HG02973 (cell line): Measurements from ENCODE around the gene RSPH1.

Experiments
- ATAC-seq: cut with Tn5 transposase; IDR thresholded peaks from one replicate; pipeline ENCODE4 v1.9.1; 2021; ENCODE audit warnings: moderate library complexity; ENCODE audit not compliant: unreplicated experiment

RSPH1 gene

DNA sequence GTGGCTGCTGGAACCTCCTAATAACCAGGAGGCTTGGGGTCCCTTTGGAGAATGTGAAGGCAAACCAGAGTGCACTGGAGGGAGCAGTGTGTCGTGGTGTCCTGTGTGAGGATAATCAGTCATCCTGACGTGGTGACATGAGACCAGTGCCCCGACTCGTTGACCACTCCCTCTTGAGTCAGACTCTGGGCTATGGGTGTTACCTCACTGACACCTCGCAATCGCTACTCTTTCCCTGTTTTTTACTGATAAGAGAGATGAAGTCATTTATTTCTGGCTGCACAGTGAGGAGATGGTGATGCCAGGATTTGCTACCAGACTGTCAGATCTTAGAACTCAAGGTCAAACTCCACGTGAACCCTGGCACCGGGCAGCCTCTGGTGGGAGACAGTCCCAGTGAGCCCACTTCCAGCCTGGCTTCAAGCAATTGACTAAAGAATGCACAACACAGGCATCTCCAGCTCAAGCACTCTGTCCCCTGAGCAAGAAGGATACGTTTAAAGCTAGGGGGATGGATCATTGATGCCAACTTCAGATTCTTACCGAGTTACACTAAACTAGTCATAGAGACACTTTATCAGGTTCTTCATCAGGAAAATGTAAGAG is 62.0 kb downstream of the RSPH1 start:
- ATAC-seq: no peak

DNA sequence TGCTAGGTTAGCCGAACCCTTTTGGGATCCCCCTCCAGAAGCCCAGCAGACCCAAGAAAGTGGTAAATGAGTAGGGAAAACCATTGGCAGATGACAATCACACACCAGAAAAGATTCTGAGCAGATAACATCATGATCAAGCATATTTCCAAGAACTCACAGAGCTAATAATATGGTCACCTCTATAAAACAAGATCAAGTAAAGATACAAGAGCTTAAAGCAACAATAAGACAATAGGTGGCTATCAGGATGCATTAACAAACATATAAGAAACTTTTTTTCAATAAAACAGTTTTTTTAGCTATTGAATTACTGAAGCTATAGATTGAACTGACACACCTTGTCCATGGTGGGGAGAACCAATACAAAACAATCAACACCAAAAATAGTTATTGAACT is 63.3 kb downstream of the RSPH1 start:
- ATAC-seq: no peak

DNA sequence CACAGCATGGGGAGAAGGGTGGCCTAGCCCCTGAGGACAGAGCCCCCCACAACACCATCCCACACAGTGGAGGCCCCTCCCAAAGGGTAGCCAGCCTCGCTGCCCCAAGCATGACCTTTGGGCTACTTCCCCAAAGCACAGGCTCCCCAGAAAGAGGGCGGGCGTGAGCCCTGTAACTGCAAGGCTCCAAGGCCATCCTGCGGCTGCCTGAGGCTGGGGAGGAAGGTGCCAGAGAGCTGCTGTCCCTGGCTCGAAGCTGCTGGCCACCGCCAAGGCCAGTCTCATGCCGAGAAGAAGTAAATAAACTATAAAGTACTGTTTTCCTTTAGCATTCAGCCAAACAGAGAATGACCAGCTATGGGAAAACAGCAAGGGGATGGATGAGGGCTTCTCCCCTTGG is 64.8 kb downstream of the RSPH1 start:
- no peak for ATAC-seq

DNA sequence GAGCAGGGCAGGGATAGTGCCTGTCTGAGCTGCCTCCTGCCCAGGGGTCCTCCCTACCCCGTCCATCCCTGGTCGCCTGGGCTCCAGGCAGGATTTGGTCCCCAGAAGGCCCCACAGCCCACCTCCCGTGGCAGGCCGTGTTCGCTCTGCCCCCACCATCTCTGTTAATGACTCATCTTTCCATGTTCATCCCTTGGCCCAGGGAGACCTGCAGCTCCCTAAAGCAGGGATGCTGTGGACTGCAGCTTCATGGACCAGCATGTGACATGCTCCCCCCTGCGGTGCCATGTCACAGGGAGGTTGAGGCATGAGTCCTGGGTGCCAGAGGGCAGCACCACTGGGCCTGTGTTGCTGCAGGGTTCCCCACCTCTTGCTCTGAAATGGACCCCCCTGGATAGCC is 65.5 kb downstream of the RSPH1 start:
- no peak for ATAC-seq

DNA sequence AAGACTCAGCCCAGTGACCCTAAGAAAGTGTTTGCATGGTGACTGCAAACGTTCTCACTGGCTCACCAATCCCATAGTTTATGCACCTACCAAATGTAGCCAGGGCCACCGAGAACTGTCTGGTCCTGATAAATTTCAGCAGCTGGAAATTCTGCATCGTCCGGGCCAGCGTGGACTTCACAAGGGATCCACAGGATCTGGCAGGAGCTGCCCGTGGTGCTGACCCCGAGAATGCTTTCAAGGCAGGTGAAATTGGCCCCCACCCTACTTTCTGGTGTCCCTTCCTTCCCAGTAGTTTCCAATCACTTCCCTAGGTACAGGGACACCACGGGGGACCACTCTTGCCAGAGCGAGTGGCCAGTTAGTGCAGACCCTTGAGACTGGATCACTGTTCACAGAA is 66.2 kb downstream of the RSPH1 start:
- no peak for ATAC-seq

DNA sequence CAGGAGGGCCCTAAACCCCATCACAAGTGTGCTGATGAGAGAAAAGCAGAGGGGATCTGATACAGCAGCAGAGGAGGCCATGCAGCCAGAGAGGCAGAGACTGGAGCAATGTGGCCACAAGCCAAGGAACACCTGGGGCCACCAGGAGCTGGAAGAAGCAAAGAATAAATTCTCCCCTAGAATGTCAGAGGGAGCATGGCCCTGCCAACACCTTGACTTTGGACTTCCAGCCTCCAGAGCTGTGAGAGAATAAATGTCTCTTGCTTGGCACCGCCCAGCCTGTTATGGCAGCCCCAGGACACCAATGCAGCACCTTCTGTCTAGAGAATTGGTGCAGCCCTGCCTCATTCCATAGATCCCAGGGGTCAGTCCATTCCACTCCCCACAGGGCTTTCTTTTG is 67.0 kb downstream of the RSPH1 start:
- no peak for ATAC-seq

DNA sequence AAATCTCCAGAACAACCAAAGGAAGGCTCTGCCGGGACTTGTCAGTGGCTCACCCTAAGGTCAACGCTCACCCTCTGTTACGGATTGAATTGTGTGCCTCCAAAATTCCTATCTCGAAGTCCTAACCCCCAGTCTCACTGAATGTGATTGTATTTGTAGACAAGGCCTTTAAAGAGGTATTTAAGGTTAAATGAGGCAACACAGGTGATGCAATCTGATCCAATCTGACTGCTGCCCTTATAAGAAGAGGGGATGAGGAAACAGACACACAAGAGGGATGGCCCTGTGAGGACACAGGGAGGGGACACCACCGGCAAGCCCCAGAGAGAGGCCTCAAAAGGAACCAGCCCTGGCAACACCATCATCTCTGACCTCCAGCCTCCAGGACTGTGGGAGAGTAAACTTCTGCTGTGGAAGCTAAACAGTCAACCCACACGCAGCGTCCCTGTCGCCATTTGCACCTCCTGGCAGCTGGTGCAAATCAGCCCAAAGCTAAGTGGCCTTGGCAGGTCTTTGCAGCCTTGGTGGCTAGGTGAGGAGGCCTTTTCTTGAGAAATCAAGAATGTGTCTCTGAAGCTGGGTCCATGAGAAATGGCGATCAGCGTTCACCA is 68.1 kb downstream of the RSPH1 start:
- no peak for ATAC-seq

DNA sequence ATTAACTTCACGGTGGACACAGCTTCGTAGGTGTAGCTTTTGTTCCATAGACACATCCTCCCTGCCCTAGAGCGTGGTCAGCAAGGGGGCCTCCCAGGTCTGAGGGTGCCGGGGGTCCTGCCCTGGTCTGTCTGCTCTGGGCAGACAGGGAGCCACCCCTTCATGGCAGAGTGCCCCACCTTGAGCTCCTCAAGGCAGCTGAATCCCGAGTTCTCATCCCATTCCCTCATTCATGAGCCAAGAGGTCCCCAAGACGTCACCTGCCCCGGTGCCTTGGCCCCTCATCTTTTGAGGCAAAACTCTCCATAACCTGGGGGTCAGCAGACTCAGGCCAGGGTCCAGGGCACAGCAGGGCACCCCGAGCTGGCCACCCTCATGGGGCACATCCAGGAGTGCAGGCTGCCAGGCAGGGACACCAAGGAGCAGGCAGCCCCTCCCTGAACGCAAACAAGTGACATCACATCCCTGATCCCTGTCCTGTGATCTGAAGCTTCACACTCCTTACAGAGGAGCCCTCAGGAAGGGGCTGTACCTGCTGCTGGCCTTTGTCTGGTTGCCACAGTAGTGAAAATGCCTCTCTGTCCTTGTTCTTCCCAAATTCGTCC is 69.0 kb downstream of the RSPH1 start:
- no peak for ATAC-seq

DNA sequence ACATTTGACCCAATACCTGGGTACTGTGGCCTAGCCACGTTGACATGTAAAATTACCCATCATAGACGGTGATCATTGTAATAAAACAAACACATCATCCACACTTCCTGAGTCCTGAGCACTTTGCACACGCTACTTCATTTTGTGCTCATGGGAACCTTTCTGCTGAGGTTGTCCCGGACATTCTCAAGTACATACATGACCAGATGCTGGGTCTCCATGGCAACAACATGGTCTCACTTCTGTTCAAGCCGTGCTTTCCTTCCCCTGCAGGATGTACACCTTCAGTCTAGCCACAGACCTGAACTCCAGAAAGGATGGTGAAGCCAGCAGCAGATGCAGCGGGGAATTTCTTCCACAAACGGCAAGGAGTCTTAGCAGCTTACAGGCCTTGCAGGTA is 69.6 kb downstream of the RSPH1 start:
- ATAC-seq: no peak

DNA sequence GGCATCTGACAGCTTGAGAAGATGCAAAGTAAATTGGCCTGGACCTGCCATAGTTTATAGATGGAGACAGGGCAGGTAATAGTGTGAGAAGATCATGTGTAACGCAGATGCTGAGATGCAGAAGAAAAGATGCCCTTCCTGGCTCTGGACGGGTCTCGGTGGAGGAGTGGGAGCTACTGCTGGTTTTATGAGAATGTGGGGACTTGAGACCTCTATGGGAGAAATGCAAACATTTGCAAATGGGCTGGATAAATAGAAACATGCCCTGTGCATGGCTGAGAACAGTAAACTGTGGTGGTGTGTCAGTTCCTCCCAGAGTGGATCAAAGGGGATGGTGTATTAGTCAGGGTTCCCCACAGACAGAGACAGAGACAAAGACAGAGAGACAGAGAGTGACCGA is 70.4 kb downstream of the RSPH1 start:
- no peak for ATAC-seq

DNA sequence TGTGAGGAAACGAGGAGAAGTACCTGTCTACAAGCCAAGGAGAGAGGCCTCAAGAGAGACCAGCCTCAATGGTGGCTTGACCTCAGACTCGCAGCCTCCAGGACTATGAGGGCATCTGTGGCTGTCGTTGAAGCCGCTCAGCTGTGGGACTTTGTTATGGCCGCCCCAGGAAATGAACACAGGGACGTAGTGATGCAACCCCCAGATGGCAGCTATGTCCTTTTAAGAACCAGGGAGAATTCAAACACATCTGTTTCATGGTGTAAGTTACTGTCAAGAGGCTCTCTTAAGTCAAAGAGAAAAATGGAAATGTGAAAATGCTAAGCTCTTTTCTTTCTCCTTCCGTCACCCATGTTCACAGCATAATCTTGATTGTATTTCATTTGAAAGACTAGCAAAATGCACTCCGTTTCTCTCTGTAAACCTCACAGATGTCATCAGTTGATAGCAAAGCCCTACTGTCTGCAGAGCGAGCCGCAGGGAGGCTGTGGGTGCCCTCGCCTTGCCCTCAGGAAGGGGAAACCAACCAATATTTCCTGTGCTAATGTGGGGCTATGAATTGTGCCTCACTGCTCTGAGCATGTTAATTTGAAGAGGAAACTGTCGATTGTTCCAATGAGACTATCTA is 71.0 kb downstream of the RSPH1 start:
- no peak for ATAC-seq

DNA sequence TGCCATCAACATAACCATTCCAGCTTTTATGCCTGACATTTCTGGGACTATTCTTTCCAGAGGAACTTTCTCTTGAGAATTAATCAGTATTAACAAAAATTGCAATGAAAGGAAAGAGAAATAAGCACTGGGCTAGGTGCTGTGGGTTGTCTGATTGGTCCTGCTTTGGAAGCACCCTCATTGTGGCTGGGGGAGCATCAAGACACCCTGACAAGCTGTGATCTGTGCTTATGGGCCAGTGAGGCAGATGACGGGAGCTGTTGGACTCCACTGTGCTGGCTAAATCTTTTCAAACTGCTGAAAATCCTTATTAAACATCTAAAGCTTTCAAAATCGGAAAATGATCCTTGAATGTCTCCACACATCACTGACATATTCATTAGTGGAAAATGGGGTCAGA is 72.3 kb downstream of the RSPH1 start:
- no peak for ATAC-seq

DNA sequence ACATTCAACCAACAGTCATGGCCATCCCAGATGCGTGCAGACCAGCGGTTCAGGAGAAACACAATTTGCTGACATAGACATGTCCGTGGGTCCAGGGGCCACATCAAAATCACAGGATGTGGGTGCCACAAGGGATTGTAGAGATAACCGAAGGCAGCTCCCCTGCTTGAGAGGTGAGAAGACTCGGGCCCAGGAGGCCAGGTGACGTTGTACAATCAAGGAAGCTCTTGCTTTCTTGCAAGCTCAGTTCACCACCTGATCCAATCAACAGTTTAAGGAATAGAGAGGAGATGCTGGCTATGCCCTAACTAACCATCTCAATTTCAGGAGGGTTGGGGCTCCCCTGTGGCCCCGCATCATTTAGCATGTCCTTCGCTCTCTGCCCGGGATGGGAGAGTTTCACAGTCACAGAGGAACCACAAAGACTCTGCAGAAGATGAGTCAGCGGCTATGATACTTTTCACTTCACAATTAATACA is 72.8 kb downstream of the RSPH1 start:
- no peak for ATAC-seq
